Panc1 (cell line): ENCODE measurements around the gene SMAD5. TPM values are rescaled to one million over a fixed set of nuclear protein-coding genes. Genes with fewer than 3 reads are reported as not detected.

Experiments
- ATAC-seq: fragments of 200-7000 bp; cut with Tn5 transposase; 2 replicates; pipeline ENCODE4 v1.9.1; 2020; ENCODE audit warnings: mild to moderate bottlenecking, moderate library complexity
- BruUV-seq: library from RNA; stranded (reverse); fragments of 400-500 nt; replicated peaks from 2 replicates; lab custom pipeline; 2021; lab: Mats Ljungman, UMichigan
- CTCF ChIA-PET: fragments of 300-600 bp; sonication (Branson Sonifier 250); formaldehyde crosslinking; loops from one replicate; lab custom pipeline; 2022; ENCODE audit warnings: antibody characterized with exemption; lab: Charles Lee
- POLR2A ChIA-PET: fragments of 300-600 bp; sonication (Branson Sonifier 250); formaldehyde crosslinking; loops from one replicate; lab custom pipeline; 2022; ENCODE audit warnings: antibody characterized with exemption; lab: Charles Lee
- DNase-seq: peaks from one replicate; pipeline ENCODE4 v3.0.0-alpha.2; 2010; ENCODE audit warnings: low read depth, low spot score
- H3K27ac ChIP-seq: 2 replicates; pipeline ENCODE4 v1.5.1; 2011; ENCODE audit warnings: mild to moderate bottlenecking, low read length, inconsistent platforms
- H3K27me3 ChIP-seq: fragments of 200-500 bp; sonication (Bioruptor generic); 2 replicates; pipeline ENCODE4 v1.6.0; 2014; ENCODE audit warnings: low read length, inconsistent platforms; ENCODE audit not compliant: control insufficient read depth, insufficient read depth
- H3K36me3 ChIP-seq: fragments of 200-500 bp; sonication (Bioruptor generic); 2 replicates; pipeline ENCODE4 v1.5.1; 2014; ENCODE audit warnings: inconsistent platforms, mild to moderate bottlenecking, low read length, moderate library complexity; ENCODE audit not compliant: control insufficient read depth, insufficient read depth
- H3K4me1 ChIP-seq: 2 replicates; pipeline ENCODE4 v1.5.1; 2011; ENCODE audit warnings: inconsistent platforms, mild to moderate bottlenecking, low read length, moderate library complexity; ENCODE audit not compliant: control insufficient read depth, insufficient read depth
- H3K4me3 ChIP-seq, 2 experiments: 2 replicates each; pipeline ENCODE4 v1.5.1; 2011 to 2012; ENCODE audit warnings: low read depth in 2 of 2, low read length in 2 of 2, mild to moderate bottlenecking in 2 of 2, inconsistent platforms in 1 of 2, moderate library complexity in 1 of 2
- H3K9me3 ChIP-seq: fragments of 200-500 bp; sonication (Bioruptor generic); 2 replicates; pipeline ENCODE4 v1.5.1; 2014; ENCODE audit warnings: low read depth, mild to moderate bottlenecking, inconsistent platforms, low read length, moderate library complexity; ENCODE audit not compliant: control insufficient read depth, insufficient read depth
- CTCF ChIP-seq: fragments of 450-650 bp; IDR thresholded peaks from 2 replicates; pipeline ENCODE4 v1.5.1; 2017; ENCODE audit warnings: mild to moderate bottlenecking
- POLR2AphosphoS5 ChIP-seq: IDR thresholded peaks from 2 replicates; pipeline ENCODE4 v1.6.1; 2012; ENCODE audit warnings: mild to moderate bottlenecking, low read depth, low read length, moderate library complexity
- SIN3A ChIP-seq: IDR thresholded peaks from 2 replicates; pipeline ENCODE4 v1.6.1; 2012; ENCODE audit warnings: low read depth, mild to moderate bottlenecking, low read length, moderate library complexity, borderline replicate concordance; ENCODE audit not compliant: insufficient read depth
- TCF7L2 ChIP-seq: IDR thresholded peaks from 2 replicates; pipeline ENCODE4 v1.6.1; 2011; ENCODE audit warnings: mild to moderate bottlenecking, low read depth, low read length, inconsistent platforms
- in situ Hi-C: cut with HindIII; loops from 2 replicates; pipeline ENCODE4 v1.10.0; 2016; ENCODE audit warnings: low sequenced_read_pairs, low pct_unique_long_range_greater_than_20kb
- intact Hi-C: fragments of 100-400 bp; cut with micrococcal nuclease; formaldehyde crosslinking; loops from one replicate; pipeline ENCODE4 v1.10.0; 2022; ENCODE audit not compliant: unreplicated experiment
- total RNA-seq: library from RNA; stranded (reverse); gene quantifications from one replicate; pipeline ENCODE4 v1.2.1, GENCODE V29; 2021; ENCODE audit not compliant: unreplicated experiment
- TF ChIP-seq, protein P1 (sequence below), 2 experiments: IDR thresholded peaks; 2 replicates each; pipeline ENCODE4 v1.6.1; 2011 to 2012; ENCODE audit warnings: low read depth in 2 of 2, control low read depth in 1 of 2, low read length in 1 of 2, mild to moderate bottlenecking in 1 of 2, moderate library complexity in 1 of 2; ENCODE audit not compliant: insufficient read depth in 1 of 2

Gene SMAD5
- total RNA-seq, 1 experiment from 2014 or later, result 61.5 TPM

DNA sequence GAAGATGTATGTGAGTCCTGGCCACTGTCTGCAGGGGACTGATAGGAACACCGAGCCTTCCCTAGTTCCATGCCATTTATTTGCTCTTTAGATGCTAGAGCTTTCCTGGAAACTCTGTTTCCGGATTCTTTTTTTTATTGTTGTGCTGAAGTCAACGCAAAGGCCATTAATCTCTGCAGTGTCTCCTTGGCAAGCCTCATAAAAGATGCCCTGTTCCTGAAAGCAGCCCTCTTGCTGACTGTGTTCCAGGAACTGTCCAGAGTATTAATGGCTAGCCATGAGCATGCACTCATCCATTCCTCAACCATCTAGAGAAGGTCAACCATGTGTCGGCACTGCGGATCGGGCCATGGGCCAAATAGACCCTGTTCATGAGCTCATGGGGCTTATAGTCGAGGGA is 42.9 kb upstream of the SMAD5 start:
- no peak overlapping the region for H3K27ac ChIP-seq
- no peak overlapping the region for H3K4me3 ChIP-seq
- no peaks in the 10 kb centered on the region for H3K9me3 ChIP-seq
- no peaks in the 10 kb centered on the region for H3K36me3 ChIP-seq
- DNase-seq, result no peak
- in situ Hi-C loops (no loop called here), intact Hi-C loops (loop anchor here (10.0 kb wide), 1 partner anchor 85 kb away; no protein-coding TSS in a partner anchor)
- no peak for TF ChIP-seq POLR2AphosphoS5
- no peak for TF ChIP-seq TCF7L2
- TF ChIP-seq, protein P1, sequence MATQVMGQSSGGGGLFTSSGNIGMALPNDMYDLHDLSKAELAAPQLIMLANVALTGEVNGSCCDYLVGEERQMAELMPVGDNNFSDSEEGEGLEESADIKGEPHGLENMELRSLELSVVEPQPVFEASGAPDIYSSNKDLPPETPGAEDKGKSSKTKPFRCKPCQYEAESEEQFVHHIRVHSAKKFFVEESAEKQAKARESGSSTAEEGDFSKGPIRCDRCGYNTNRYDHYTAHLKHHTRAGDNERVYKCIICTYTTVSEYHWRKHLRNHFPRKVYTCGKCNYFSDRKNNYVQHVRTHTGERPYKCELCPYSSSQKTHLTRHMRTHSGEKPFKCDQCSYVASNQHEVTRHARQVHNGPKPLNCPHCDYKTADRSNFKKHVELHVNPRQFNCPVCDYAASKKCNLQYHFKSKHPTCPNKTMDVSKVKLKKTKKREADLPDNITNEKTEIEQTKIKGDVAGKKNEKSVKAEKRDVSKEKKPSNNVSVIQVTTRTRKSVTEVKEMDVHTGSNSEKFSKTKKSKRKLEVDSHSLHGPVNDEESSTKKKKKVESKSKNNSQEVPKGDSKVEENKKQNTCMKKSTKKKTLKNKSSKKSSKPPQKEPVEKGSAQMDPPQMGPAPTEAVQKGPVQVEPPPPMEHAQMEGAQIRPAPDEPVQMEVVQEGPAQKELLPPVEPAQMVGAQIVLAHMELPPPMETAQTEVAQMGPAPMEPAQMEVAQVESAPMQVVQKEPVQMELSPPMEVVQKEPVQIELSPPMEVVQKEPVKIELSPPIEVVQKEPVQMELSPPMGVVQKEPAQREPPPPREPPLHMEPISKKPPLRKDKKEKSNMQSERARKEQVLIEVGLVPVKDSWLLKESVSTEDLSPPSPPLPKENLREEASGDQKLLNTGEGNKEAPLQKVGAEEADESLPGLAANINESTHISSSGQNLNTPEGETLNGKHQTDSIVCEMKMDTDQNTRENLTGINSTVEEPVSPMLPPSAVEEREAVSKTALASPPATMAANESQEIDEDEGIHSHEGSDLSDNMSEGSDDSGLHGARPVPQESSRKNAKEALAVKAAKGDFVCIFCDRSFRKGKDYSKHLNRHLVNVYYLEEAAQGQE (IDR thresholded peaks at IDR 0.05; ENCODE audit: insufficient read depth in 1 of 2, low read depth in 2 of 2, low read length in 1 of 2), result peak; percentile 20 to 49; a peak in 2 of 4 replicates
- H3K27me3 ChIP-seq, result no peaks in the 10 kb centered on the region
- ChIA-PET POLR2A (no interaction called here), CTCF (no interaction called here)
- no peak for ATAC-seq
- H3K4me1 ChIP-seq, result no peaks in the 10 kb centered on the region
- BruUV-seq, result no TSS peak

DNA sequence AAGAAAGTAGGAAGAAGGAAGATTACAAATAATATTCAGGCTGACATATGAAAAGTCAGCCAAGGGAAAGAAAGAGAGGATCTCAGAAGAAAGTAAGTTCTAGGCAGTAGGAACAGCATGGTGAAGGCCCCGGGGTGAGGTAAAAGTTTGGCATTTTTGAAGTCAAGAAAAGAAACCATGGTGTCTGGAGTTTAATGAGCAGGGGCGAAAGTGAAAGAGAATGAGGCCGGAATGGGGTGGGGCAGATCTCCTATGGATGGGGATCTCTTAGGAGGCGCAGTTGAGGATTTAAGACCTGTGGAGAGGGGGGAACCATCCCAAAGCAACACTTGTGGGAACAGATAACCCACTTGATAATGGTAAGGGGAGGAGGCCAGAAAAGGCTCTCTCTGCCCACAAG is 42.3 kb upstream of the SMAD5 start:
- BruUV-seq, result no TSS peak
- DNase-seq, result no peak
- H3K9me3 ChIP-seq, result no peaks in the 10 kb centered on the region
- no peak overlapping the region for H3K4me3 ChIP-seq
- H3K27me3 ChIP-seq, result no peaks in the 10 kb centered on the region
- H3K27ac ChIP-seq, result no peak overlapping the region
- intact Hi-C loops (no loop called here), in situ Hi-C loops (no loop called here)
- no peaks in the 10 kb centered on the region for H3K36me3 ChIP-seq
- no peak for ATAC-seq
- ChIA-PET POLR2A (no interaction called here), CTCF (interaction anchor here (0.5 kb wide), 1 partner anchor 252 kb away, joined by 4 read pairs; no protein-coding TSS in a partner anchor)
- no peaks in the 10 kb centered on the region for H3K4me1 ChIP-seq
- TF ChIP-seq TCF7L2 (no peak), CTCF (no peak), SIN3A (no peak), POLR2AphosphoS5 (no peak)
- TF ChIP-seq, protein P1 (IDR thresholded peaks at IDR 0.05; ENCODE audit: insufficient read depth in 1 of 2, low read depth in 2 of 2, low read length in 1 of 2), result no peak
